Ishikawa (cell line): Measurements from ENCODE around the gene TBL1X.

Experiments
- CEBPB ChIP-seq: IDR thresholded peaks from 2 replicates; pipeline ENCODE4 v1.6.1; 2012
- CREB1 ChIP-seq: IDR thresholded peaks from 2 replicates; pipeline ENCODE4 v1.6.1; 2012; ENCODE audit warnings: low read depth
- EGR1 ChIP-seq: IDR thresholded peaks from 2 replicates; pipeline ENCODE4 v1.6.1; 2012
- EP300 ChIP-seq: IDR thresholded peaks from 2 replicates; pipeline ENCODE4 v1.6.1; 2012; ENCODE audit warnings: borderline replicate concordance
- FOXM1 ChIP-seq: IDR thresholded peaks from 2 replicates; pipeline ENCODE4 v1.6.1; 2012; ENCODE audit warnings: low read depth, borderline replicate concordance
- MAX ChIP-seq: IDR thresholded peaks from 2 replicates; pipeline ENCODE4 v1.6.1; 2012
- NFIC ChIP-seq: IDR thresholded peaks from 2 replicates; pipeline ENCODE4 v1.6.1; 2012
- RAD21 ChIP-seq: IDR thresholded peaks from 2 replicates; pipeline ENCODE4 v1.6.1; 2012; ENCODE audit warnings: low read depth
- TAF1 ChIP-seq: IDR thresholded peaks from 2 replicates; pipeline ENCODE4 v1.6.1; 2012; ENCODE audit warnings: low read depth, mild to moderate bottlenecking
- TCF12 ChIP-seq: IDR thresholded peaks from 2 replicates; pipeline ENCODE4 v1.6.1; 2012; ENCODE audit warnings: low read depth
- TEAD4 ChIP-seq: IDR thresholded peaks from 2 replicates; pipeline ENCODE4 v1.6.1; 2012
- USF1 ChIP-seq: IDR thresholded peaks from 2 replicates; pipeline ENCODE4 v1.6.1; 2012
- YY1 ChIP-seq: IDR thresholded peaks from 2 replicates; pipeline ENCODE4 v1.6.1; 2012; ENCODE audit warnings: low read depth
- ZBTB7A ChIP-seq: IDR thresholded peaks from 2 replicates; pipeline ENCODE4 v1.6.1; 2012; ENCODE audit warnings: low read depth
- TF ChIP-seq, protein P1 (sequence below): IDR thresholded peaks from 2 replicates; pipeline ENCODE4 v1.6.1; 2012; ENCODE audit warnings: low read depth, mild to moderate bottlenecking

The TBL1X gene

DNA sequence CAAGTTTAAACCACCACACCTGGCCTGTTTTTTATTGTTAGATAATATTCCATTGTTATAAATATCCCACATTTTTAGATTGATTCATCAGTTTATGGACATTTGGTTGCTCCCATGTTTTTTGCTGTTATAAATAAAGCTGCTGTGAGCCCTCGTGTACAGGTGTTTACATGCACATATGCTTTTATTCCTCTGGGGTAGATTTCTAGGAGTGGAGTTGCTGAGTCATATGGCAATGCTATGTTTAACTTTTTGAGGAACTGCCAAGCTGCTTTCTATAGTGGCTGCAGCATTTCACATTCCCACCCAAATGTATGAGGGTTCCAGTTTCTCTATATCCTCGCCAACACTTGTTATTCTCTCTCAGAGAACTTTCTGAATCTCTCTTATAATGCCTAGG is 90.5 kb downstream of the TBL1X start:
- TF ChIP-seq FOXM1 (no peak), ZBTB7A (no peak), TEAD4 (no peak), CREB1 (no peak), YY1 (no peak), NFIC (no peak), TCF12 (no peak), TAF1 (no peak), CEBPB (no peak), USF1 (no peak), RAD21 (no peak), EP300 (no peak), MAX (no peak), EGR1 (no peak)
- TF ChIP-seq, protein P1, sequence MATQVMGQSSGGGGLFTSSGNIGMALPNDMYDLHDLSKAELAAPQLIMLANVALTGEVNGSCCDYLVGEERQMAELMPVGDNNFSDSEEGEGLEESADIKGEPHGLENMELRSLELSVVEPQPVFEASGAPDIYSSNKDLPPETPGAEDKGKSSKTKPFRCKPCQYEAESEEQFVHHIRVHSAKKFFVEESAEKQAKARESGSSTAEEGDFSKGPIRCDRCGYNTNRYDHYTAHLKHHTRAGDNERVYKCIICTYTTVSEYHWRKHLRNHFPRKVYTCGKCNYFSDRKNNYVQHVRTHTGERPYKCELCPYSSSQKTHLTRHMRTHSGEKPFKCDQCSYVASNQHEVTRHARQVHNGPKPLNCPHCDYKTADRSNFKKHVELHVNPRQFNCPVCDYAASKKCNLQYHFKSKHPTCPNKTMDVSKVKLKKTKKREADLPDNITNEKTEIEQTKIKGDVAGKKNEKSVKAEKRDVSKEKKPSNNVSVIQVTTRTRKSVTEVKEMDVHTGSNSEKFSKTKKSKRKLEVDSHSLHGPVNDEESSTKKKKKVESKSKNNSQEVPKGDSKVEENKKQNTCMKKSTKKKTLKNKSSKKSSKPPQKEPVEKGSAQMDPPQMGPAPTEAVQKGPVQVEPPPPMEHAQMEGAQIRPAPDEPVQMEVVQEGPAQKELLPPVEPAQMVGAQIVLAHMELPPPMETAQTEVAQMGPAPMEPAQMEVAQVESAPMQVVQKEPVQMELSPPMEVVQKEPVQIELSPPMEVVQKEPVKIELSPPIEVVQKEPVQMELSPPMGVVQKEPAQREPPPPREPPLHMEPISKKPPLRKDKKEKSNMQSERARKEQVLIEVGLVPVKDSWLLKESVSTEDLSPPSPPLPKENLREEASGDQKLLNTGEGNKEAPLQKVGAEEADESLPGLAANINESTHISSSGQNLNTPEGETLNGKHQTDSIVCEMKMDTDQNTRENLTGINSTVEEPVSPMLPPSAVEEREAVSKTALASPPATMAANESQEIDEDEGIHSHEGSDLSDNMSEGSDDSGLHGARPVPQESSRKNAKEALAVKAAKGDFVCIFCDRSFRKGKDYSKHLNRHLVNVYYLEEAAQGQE = no peak

GRCh38 chrX:9557091-9557490 is 92.2 kb downstream of the TBL1X start:
- TF ChIP-seq TAF1 = no peak
- TF ChIP-seq RAD21 = no peak

DNA sequence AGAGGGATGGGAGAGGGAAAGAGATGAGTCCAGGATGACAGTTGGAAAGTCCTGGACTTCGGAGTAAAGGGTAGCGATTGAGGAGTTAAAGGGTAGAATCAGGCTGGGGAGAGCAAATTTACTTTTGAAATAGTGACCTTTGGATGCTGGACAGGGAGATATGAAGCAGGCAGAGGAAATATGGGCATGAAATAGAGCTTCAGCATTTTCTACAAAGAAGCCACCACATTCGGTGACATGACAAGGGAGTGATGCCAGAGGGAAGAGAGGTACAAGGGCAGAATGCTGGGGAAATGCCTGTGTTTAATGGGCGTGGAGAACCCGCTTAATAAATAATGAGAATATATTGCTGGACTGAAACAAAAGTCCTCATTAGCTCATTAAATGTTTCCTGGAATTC is 92.7 kb downstream of the TBL1X start:
- no peak for TF ChIP-seq EGR1
- TF ChIP-seq, protein P1 = no peak
- no peak for TF ChIP-seq CEBPB
- TF ChIP-seq MAX = no peak
- no peak for TF ChIP-seq TAF1
- TF ChIP-seq TCF12 = no peak
- no peak for TF ChIP-seq CREB1
- TF ChIP-seq ZBTB7A = no peak
- TF ChIP-seq NFIC = no peak

DNA sequence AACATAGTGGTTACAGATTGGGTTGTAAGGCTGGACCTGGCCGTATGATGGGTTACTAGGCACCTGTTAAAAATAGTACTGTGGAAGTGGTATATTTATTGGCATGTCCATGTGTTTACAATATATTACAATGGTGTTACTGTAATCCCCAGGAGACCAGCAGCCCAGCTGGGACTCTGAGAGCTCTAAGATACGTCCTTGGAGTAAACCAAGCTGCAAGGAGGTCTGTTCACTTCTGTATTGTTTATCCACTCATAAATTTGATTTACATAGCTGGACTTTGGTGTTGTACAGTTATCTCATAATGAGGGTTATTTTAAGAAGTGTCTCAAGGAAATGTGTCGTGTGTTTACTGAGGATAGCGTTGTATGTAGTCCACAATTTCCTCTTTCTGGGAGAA is 93.8 kb downstream of the TBL1X start:
- TF ChIP-seq NFIC (no peak), TCF12 (no peak)
- TF ChIP-seq, protein P1 = no peak

DNA sequence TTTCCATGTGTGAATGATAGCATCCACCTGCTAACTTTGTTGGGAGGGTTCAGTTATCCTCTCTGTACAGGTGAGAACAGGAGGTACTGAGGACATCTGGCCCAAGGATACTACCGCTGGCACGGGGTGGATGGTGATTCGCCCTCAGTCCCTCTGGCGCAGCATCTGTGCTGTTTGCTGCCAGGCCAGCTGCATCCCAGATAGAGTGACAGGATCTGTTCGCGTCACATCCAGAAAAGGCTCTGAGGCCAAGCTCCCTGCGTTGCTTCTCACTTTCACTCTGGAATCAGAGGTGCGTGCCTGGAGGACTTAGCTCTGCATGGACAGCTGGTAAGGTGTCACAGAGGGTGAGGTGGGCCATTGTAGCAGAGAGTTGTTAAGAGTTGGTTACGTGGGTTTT is 95.4 kb downstream of the TBL1X start:
- no peak for TF ChIP-seq TAF1
- no peak for TF ChIP-seq EP300
- TF ChIP-seq YY1 = no peak
- no peak for TF ChIP-seq CREB1
- TF ChIP-seq CEBPB = no peak
- TF ChIP-seq FOXM1 = no peak
- TF ChIP-seq EGR1 = no peak
- TF ChIP-seq MAX = no peak
- no peak for TF ChIP-seq USF1
- no peak for TF ChIP-seq NFIC
